HepG2 (cell line): Measurements from ENCODE around the gene EEF1AKMT3. TPM values are rescaled to one million over a fixed set of nuclear protein-coding genes. Genes with fewer than 3 reads are reported as not detected.

Experiments
- ARID2 ChIP-seq: sonication (generic); formaldehyde crosslinking; IDR thresholded peaks from 2 replicates; pipeline ENCODE4 v1.8.1; 2022; ENCODE audit warnings: mild to moderate bottlenecking, missing genetic modification reagents, borderline replicate concordance
- ARNT2 ChIP-seq: sonication (generic); formaldehyde crosslinking; IDR thresholded peaks from 2 replicates; pipeline ENCODE4 v1.8.0; 2022; ENCODE audit warnings: mild to moderate bottlenecking, low read depth, missing genetic modification reagents, moderate library complexity
- ATF2 ChIP-seq: sonication (generic); formaldehyde crosslinking; IDR thresholded peaks from 2 replicates; pipeline ENCODE4 v1.4.0; 2020; ENCODE audit warnings: missing genetic modification reagents
- DR1 ChIP-seq: sonication (generic); formaldehyde crosslinking; IDR thresholded peaks from 2 replicates; pipeline ENCODE4 v1.8.0; 2021; ENCODE audit warnings: mild to moderate bottlenecking, missing genetic modification reagents, inconsistent platforms
- ELF4 ChIP-seq: sonication (generic); formaldehyde crosslinking; IDR thresholded peaks from 2 replicates; pipeline ENCODE4 v1.5.0; 2020; ENCODE audit warnings: missing genetic modification reagents, mild to moderate bottlenecking, moderate library complexity, borderline replicate concordance
- HOMEZ ChIP-seq: IDR thresholded peaks from 2 replicates; pipeline ENCODE4 v1.6.1; 2016; ENCODE audit warnings: low read depth
- PITX1 ChIP-seq: sonication (generic); formaldehyde crosslinking; IDR thresholded peaks from 2 replicates; pipeline ENCODE4 v1.5.1; 2020; ENCODE audit warnings: mild to moderate bottlenecking, missing genetic modification reagents
- RFXAP ChIP-seq: sonication (generic); formaldehyde crosslinking; IDR thresholded peaks from 2 replicates; pipeline ENCODE4 v1.4.0; 2020; ENCODE audit warnings: missing genetic modification reagents, borderline replicate concordance
- ZKSCAN1 ChIP-seq: fragments of 150-350 bp; IDR thresholded peaks from 2 replicates; pipeline ENCODE4 v1.6.1; 2014; ENCODE audit warnings: low read length
- ZNF296 ChIP-seq: sonication (generic); formaldehyde crosslinking; conservative IDR thresholded peaks from 2 replicates; pipeline ENCODE4 v1.5.0; 2020; ENCODE audit warnings: mild to moderate bottlenecking, missing genetic modification reagents
- ZNF430 ChIP-seq: sonication (generic); formaldehyde crosslinking; IDR thresholded peaks from 2 replicates; pipeline ENCODE4 v1.9.0; 2021; ENCODE audit warnings: mild to moderate bottlenecking, missing genetic modification reagents
- ZNF570 ChIP-seq: sonication (generic); formaldehyde crosslinking; IDR thresholded peaks from 2 replicates; pipeline ENCODE4 v1.4.0; 2020; ENCODE audit warnings: mild to moderate bottlenecking, missing genetic modification reagents, borderline replicate concordance
- ZNF577 ChIP-seq: sonication (generic); formaldehyde crosslinking; IDR thresholded peaks from 2 replicates; pipeline ENCODE4 v1.4.0; 2020; ENCODE audit warnings: mild to moderate bottlenecking, low read depth, missing genetic modification reagents, borderline replicate concordance
- ZNF768 ChIP-seq: sonication (generic); formaldehyde crosslinking; IDR thresholded peaks from 2 replicates; pipeline ENCODE4 v1.4.0; 2020; ENCODE audit warnings: missing genetic modification reagents
- ZSCAN31 ChIP-seq: sonication (generic); formaldehyde crosslinking; IDR thresholded peaks from 2 replicates; pipeline ENCODE4 v1.5.0; 2020; ENCODE audit warnings: low read depth, mild to moderate bottlenecking, missing genetic modification reagents
- polyA plus RNA-seq, 8 experiments: library from polyadenylated mRNA; depleted of rRNA in 3 of 8; stranded (reverse) in 7 of 8; unstranded in 1 of 8; fragments of >200 nt; fragmentation: Illumina TruSeq in 4 of 8; extraction: Trizol in 4 of 8; gene quantifications; 2 replicates each; pipeline versions ENCODE4 v1.2.1 to v1.2.3, GENCODE V29; 2011 to 2016; ENCODE audit warnings: low read depth in 4 of 8, missing spikeins in 1 of 8, mixed read lengths in 1 of 8; ENCODE audit not compliant: insufficient read depth in 1 of 8
- total RNA-seq, 5 experiments: library from RNA; depleted of rRNA; stranded (reverse); fragments of >200 nt; fragmentation: Illumina TruSeq; extraction: Trizol; gene quantifications; 2 replicates each; pipeline ENCODE4 v1.2.3, GENCODE V29; 2016; ENCODE audit warnings: low read depth in 1 of 5
- TF ChIP-seq, protein P1 (sequence below): sonication (generic); formaldehyde crosslinking; IDR thresholded peaks from 2 replicates; pipeline ENCODE4 v1.8.1; 2022; ENCODE audit warnings: low read depth, mild to moderate bottlenecking, missing genetic modification reagents
- TF ChIP-seq, protein P2 (sequence below): sonication (generic); formaldehyde crosslinking; IDR thresholded peaks from 2 replicates; pipeline ENCODE4 v1.8.0; 2023; ENCODE audit warnings: mild to moderate bottlenecking, missing genetic modification reagents
- TF ChIP-seq, protein P3 (sequence below): sonication (generic); formaldehyde crosslinking; IDR thresholded peaks from 2 replicates; pipeline ENCODE4 v1.5.1; 2020; ENCODE audit warnings: mild to moderate bottlenecking, missing genetic modification reagents, moderate library complexity

The EEF1AKMT3 gene
- total and polyA plus RNA-seq, 2 of the 13 experiments (the other 11 are each of a cell fraction or from before 2014, with no cell fraction given) = 4.7 to 11.4 TPM

DNA sequence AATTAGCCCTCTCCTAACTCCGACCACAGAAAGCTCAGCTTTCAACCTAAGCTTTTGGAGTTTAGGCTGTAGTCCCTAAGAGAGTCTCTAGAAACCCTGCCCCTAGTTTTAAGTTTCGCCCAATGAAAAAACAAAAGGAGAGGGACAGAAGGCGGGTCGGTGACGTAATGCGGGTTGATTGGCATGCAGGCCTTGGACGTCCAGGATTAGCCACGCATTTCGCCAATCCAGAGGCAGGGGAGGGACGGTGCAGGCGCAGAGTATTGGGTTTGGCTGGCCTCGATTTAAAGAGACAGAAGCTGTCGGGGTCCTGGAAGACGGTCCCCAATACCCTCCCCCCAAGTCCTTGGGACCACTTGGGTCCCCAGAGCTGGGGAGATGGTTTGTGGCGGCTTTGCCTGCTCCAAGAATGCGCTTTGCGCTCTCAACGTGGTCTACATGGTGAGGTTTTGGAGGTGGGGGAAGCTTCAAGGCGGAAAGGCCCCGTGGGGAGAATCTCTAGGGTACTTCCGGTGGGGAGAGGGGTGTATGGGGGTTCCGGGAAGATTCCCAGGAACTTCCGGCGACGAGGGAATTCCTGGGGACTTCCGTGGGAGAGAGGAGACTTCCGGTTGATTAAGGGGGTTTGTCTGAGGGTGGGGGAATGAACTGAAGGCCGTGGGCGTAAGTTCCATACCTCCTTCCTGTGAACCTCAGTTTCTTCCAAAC lies 27.5 kb upstream of the EEF1AKMT3 start, which contains the start of gene TSPAN31 (continued):
- TF ChIP-seq ZNF768 (CRISPR knock-in tag) = 0 out of 2 replicates have a peak, but pooled peaks have one; percentile 15
- TF ChIP-seq ZKSCAN1 = no peak
- TF ChIP-seq ZNF577 = no peak
- TF ChIP-seq ZNF296 = no peak
- TF ChIP-seq ARID2 (CRISPR knock-in tag) = 0 out of 2 replicates have a peak, but pooled peaks have one; percentile 12
- TF ChIP-seq ATF2 (CRISPR knock-in tag) = peak; percentile 81
- TF ChIP-seq ARNT2 (CRISPR knock-in tag) = no peak
- no peak for TF ChIP-seq PITX1
- TF ChIP-seq, protein P1, sequence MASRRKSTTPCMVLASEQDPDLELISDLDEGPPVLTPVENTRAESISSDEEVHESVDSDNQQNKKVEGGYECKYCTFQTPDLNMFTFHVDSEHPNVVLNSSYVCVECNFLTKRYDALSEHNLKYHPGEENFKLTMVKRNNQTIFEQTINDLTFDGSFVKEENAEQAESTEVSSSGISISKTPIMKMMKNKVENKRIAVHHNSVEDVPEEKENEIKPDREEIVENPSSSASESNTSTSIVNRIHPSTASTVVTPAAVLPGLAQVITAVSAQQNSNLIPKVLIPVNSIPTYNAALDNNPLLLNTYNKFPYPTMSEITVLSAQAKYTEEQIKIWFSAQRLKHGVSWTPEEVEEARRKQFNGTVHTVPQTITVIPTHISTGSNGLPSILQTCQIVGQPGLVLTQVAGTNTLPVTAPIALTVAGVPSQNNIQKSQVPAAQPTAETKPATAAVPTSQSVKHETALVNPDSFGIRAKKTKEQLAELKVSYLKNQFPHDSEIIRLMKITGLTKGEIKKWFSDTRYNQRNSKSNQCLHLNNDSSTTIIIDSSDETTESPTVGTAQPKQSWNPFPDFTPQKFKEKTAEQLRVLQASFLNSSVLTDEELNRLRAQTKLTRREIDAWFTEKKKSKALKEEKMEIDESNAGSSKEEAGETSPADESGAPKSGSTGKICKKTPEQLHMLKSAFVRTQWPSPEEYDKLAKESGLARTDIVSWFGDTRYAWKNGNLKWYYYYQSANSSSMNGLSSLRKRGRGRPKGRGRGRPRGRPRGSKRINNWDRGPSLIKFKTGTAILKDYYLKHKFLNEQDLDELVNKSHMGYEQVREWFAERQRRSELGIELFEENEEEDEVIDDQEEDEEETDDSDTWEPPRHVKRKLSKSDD = no peak
- TF ChIP-seq HOMEZ (CRISPR knock-in tag) = no peak; the same call in 1 of the 2 replicates
- TF ChIP-seq ZNF430 (CRISPR knock-in tag) = peak; percentile 66
- TF ChIP-seq, protein P2, sequence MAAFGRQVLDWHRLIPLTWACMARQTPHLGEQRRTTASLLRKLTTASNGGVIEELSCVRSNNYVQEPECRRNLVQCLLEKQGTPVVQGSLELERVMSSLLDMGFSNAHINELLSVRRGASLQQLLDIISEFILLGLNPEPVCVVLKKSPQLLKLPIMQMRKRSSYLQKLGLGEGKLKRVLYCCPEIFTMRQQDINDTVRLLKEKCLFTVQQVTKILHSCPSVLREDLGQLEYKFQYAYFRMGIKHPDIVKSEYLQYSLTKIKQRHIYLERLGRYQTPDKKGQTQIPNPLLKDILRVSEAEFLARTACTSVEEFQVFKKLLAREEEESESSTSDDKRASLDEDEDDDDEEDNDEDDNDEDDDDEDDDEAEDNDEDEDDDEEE (CRISPR knock-in tag) = no peak
- TF ChIP-seq ZNF570 (CRISPR knock-in tag) = no peak
- 0 out of 2 replicates have a peak, but pooled peaks have one; percentile 9 for TF ChIP-seq ZSCAN31 (CRISPR knock-in tag)
- TF ChIP-seq, protein P3, sequence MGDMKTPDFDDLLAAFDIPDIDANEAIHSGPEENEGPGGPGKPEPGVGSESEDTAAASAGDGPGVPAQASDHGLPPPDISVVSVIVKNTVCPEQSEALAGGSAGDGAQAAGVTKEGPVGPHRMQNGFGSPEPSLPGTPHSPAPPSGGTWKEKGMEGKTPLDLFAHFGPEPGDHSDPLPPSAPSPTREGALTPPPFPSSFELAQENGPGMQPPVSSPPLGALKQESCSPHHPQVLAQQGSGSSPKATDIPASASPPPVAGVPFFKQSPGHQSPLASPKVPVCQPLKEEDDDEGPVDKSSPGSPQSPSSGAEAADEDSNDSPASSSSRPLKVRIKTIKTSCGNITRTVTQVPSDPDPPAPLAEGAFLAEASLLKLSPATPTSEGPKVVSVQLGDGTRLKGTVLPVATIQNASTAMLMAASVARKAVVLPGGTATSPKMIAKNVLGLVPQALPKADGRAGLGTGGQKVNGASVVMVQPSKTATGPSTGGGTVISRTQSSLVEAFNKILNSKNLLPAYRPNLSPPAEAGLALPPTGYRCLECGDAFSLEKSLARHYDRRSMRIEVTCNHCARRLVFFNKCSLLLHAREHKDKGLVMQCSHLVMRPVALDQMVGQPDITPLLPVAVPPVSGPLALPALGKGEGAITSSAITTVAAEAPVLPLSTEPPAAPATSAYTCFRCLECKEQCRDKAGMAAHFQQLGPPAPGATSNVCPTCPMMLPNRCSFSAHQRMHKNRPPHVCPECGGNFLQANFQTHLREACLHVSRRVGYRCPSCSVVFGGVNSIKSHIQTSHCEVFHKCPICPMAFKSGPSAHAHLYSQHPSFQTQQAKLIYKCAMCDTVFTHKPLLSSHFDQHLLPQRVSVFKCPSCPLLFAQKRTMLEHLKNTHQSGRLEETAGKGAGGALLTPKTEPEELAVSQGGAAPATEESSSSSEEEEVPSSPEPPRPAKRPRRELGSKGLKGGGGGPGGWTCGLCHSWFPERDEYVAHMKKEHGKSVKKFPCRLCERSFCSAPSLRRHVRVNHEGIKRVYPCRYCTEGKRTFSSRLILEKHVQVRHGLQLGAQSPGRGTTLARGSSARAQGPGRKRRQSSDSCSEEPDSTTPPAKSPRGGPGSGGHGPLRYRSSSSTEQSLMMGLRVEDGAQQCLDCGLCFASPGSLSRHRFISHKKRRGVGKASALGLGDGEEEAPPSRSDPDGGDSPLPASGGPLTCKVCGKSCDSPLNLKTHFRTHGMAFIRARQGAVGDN = peak; percentile 70
- TF ChIP-seq ELF4 = no peak
- TF ChIP-seq RFXAP (CRISPR knock-in tag) = peak; percentile 89
- TF ChIP-seq DR1 = peak; percentile 71; the same call in 1 of the 2 replicates
